ENCODE results near the gene STK32C. TPM values are rescaled to one million over a fixed set of nuclear protein-coding genes. Genes with fewer than 3 reads are reported as not detected.

STK32C gene
- total RNA-seq, 2 donors from 2014 or later: 8.4 to 9.9 TPM

DNA sequence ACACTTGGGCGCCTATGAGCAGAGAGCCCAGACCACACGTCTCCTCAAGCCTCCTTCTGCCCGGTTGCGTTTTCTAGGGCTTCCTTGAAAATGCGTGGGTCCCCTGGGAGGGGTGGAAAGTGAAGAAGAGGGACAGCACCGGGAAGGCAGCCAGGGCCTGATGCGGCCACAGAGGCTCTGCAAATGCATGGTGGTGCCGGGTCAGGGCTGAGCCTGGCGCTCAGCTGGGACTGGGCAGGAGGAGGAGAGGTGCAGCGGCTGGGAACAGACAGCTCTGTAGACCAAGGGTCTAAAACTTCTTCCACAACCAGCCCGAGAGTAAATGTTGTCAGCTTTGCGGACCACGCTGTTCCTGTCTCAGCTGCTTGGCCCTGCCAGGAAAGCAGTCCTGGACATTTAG, 119.4 kb downstream of the STK32C start:
- Mint-ChIP-seq H3K4me3 (peak overlapping the region; percentile 49), H3K36me3 (ENCODE audit: low read depth) (peaks cover 11% of the 10 kb centered on the region), H3K27ac (no peak overlapping the region), H3K4me1 (no peaks in the 10 kb centered on the region), H3K27me3 (ENCODE audit: insufficient read depth) (peaks cover 56% of the 10 kb centered on the region), H3K9me3 (peaks cover 3% of the 10 kb centered on the region)
- Histone ChIP-seq H3K4me3 (ENCODE audit: low read length) (no peak overlapping the region), H3K9me3 (ENCODE audit: control insufficient read depth, low read length) (no peaks in the 10 kb centered on the region), H3K4me1 (ENCODE audit: control insufficient read depth, insufficient read depth, low read length) (no peaks in the 10 kb centered on the region), H3K27ac (ENCODE audit: low read depth, low read length) (no peak overlapping the region), H3K36me3 (ENCODE audit: control insufficient read depth, insufficient read depth, low read length) (no peaks in the 10 kb centered on the region), H3K9ac (ENCODE audit: extremely low read depth, low read length, poor library complexity, severe bottlenecking) (no peak overlapping the region), H3K27me3 (ENCODE audit: control insufficient read depth, insufficient read depth, low read length, poor library complexity, severe bottlenecking) (peaks cover 67% of the 10 kb centered on the region)
- 81 to 97% methylated on average over 9 to 13 of the region's 13 CpGs for WGBS, 2 experiments (ENCODE audit: insufficient coverage in 1 of 2, insufficient read length in 1 of 2)
- TF ChIP-seq, protein P1, sequence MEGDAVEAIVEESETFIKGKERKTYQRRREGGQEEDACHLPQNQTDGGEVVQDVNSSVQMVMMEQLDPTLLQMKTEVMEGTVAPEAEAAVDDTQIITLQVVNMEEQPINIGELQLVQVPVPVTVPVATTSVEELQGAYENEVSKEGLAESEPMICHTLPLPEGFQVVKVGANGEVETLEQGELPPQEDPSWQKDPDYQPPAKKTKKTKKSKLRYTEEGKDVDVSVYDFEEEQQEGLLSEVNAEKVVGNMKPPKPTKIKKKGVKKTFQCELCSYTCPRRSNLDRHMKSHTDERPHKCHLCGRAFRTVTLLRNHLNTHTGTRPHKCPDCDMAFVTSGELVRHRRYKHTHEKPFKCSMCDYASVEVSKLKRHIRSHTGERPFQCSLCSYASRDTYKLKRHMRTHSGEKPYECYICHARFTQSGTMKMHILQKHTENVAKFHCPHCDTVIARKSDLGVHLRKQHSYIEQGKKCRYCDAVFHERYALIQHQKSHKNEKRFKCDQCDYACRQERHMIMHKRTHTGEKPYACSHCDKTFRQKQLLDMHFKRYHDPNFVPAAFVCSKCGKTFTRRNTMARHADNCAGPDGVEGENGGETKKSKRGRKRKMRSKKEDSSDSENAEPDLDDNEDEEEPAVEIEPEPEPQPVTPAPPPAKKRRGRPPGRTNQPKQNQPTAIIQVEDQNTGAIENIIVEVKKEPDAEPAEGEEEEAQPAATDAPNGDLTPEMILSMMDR (conservative IDR thresholded peaks at IDR 0.05): no peak
- no peak for DNase-seq

DNA sequence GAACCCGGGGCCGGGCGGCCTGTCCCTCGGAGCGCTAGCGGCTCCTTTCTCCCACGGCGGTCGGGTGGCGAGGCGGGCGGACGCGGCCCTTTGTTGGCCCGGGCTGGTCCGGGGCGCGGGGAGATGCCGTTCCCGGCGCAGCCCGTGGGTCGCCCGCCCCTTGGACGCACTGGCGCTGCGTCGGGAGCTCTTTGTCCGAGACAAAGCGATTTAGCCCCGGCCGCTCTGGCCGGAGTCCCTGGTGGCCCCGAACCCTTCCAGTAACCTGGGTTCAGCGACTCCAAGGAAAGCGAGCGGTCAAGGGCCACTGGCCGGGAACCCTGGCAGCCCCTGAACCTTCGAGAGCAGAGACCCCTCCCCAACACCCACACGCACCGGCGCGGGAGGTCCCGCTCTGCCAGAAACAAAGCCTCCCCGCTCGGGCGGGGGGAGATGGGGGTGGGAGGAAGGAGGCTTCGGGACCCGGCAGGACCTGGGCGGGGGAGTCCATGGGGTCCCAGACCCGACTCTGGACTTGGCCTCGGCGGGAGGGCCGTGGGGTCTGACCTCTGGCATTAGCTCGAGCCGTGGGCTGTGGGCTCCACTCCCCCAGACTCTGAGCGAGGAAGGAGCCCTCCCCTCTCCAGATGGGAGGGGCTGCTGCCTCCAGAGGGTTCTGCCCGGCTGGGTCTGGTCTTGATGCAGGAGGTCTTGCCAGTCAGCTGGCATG, 120.2 kb downstream of the STK32C start:
- Histone ChIP-seq H3K9ac (ENCODE audit: extremely low read depth, low read length, poor library complexity, severe bottlenecking) (no peak overlapping the region), H3K4me3 (ENCODE audit: low read length) (peak overlapping the region; percentile 75), H3K36me3 (ENCODE audit: control insufficient read depth, insufficient read depth, low read length) (no peaks in the 10 kb centered on the region), H3K9me3 (ENCODE audit: control insufficient read depth, low read length) (no peaks in the 10 kb centered on the region), H3K4me1 (ENCODE audit: control insufficient read depth, insufficient read depth, low read length) (no peaks in the 10 kb centered on the region), H3K27ac (ENCODE audit: low read depth, low read length) (no peak overlapping the region), H3K27me3 (ENCODE audit: control insufficient read depth, insufficient read depth, low read length, poor library complexity, severe bottlenecking) (peaks cover 74% of the 10 kb centered on the region)
- WGBS, 2 experiments (ENCODE audit: insufficient coverage in 1 of 2, insufficient read length in 1 of 2): 5 to 8% methylated on average over 12 to 52 of the region's 58 CpGs
- Mint-ChIP-seq H3K36me3 (ENCODE audit: low read depth) (peaks cover 11% of the 10 kb centered on the region), H3K27me3 (ENCODE audit: insufficient read depth) (peaks cover 64% of the 10 kb centered on the region), H3K4me3 (peak overlapping the region; percentile 49), H3K27ac (no peak overlapping the region), H3K4me1 (no peaks in the 10 kb centered on the region), H3K9me3 (peaks cover 3% of the 10 kb centered on the region)
- TF ChIP-seq, protein P1 (conservative IDR thresholded peaks at IDR 0.05): no peak
- DNase-seq: peak; percentile 70

DNA sequence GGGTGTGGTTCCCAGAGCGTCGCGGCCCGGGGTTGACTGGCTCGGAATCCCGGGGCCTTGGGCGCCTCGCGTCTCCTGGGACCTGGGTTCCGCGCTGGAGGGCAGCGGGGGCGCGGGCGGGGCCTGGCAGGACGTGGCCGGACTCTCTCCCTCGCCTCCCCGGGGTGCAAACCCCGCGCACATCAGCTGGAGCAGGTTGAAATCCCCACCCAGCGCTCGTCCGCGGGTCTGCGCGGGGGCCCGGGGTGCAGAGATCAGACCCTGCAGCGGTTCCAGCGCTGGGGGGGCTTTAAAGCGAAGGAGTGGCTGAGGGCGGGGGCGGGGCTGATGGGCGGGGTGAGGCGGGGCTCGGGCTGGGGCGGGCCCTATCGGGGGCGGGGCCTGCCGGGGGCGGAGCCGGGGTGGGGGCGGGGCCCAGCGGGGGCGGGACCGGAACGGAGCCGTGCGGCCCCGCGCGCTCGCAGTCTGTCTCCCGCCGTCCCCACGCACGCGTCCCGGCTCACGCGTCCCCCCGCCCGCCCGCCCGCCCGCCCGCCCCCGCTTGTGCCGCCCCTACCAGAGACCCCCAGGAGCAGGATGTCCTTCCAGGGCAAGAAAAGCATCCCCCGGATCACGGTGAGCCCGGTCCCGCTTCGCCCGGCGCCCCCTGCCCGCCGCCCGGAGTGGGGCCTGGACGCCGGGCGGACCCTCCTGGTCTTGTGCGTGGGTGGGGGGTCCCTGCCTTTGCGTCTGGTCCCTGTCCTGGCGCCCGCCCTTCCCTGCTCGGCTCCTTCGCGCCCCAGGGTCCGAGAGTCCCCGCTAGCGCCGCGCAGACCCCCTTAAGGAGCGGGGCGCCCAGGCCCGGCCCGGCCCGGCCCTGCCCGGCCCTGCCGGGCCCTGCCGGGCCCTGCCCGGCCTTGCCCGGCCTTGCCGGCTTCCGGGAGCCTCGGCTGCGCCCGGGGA, 121.0 kb downstream of the STK32C start, which contains the start of gene DPYSL4:
DPYSL4 (plus strand) TSS at position 461 of the 942 bp plus-strand sequence; CDS start at position 577, 116 bp downstream.
- Histone ChIP-seq H3K9ac (ENCODE audit: extremely low read depth, low read length, poor library complexity, severe bottlenecking) (no peak within 1 kb of the TSS), H3K9me3 (ENCODE audit: control insufficient read depth, low read length) (no peaks in the 10 kb centered on the region), H3K27ac (ENCODE audit: low read depth, low read length) (no peak within 1 kb of the TSS), H3K4me1 (ENCODE audit: control insufficient read depth, insufficient read depth, low read length) (no peaks in the 10 kb centered on the region), H3K27me3 (ENCODE audit: control insufficient read depth, insufficient read depth, low read length, poor library complexity, severe bottlenecking) (peaks cover 82% of the 10 kb centered on the region), H3K36me3 (ENCODE audit: control insufficient read depth, insufficient read depth, low read length) (no peaks in the 10 kb centered on the region), H3K4me3 (ENCODE audit: low read length) (peak within 1 kb of the TSS; percentile 75)
- TF ChIP-seq, protein P1 (conservative IDR thresholded peaks at IDR 0.05): peak; percentile 19
- peak; percentile 78 for DNase-seq
- Mint-ChIP-seq H3K9me3 (peaks cover 3% of the 10 kb centered on the region), H3K36me3 (ENCODE audit: low read depth) (peaks cover 7% of the 10 kb centered on the region), H3K27ac (no peak within 1 kb of the TSS), H3K4me1 (no peaks in the 10 kb centered on the region), H3K4me3 (peak within 1 kb of the TSS; percentile 49), H3K27me3 (ENCODE audit: insufficient read depth) (peaks cover 70% of the 10 kb centered on the region)
- 1 to 3% methylated on average over 14 to 99 of the region's 109 CpGs for WGBS, 2 experiments (ENCODE audit: insufficient coverage in 1 of 2, insufficient read length in 1 of 2)

All from endodermal cell (in vitro differentiated cells).